ENCODE data around the gene KCNN4. TPM values are rescaled to one million over a fixed set of nuclear protein-coding genes. Genes with fewer than 3 reads are reported as not detected.

The KCNN4 gene
- polyA plus RNA-seq, 3 donors, result 0.55 to 3.4 (median 2.4) TPM

DNA sequence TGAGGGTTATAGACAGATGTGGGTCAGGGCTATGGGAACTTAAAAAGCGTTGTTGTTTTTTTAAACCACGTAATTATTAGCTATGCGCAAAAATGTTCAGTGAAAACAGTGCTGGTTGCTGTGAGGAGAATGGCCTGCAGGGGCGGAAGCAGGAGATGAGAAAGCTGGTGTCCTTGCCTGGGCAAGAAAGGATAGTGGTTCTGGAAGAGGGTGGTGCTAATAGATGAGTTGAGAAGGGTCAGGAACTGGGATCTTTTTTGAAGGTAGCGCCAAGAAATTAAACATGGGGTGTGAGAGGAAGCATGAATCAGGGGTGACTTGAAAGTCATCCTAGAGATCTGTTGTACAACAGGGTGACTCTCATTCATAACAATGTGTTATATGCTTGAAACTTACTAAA is 21.3 kb downstream of the KCNN4 start:
- whole genome bisulfite sequencing, 3 donors, result 68 to 85% (median 77%) methylated on average over 5 of the region's 5 CpGs
- H3K27ac ChIP-seq (ENCODE audit: low read depth, low read length), result no peak overlapping the region

DNA sequence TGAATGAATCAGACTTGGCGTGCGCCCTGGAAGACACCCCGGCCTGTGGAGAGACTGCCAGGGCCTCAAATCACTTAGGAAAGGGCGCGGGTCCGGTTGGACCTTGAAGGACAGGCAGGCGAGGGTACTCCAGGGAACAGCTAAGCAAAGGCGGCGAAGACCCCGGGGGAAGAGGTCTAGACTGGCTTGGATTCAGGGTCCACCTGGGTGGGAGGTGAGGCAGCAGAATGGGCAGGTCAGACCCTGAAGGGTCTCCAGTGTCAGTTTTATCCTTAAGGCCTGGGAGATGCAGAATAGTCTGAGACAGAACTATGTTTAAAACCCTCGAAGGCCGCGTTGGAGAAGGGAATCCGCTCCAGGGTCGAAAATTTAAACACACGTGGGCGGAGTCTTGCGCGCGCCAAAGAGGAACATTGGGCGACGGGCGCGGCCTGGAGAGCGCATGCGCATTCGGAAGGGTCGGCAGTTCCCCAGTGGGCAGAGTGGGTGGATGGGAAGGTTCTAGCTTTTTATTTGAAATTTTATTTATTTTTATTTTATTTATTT is 25.4 kb downstream of the KCNN4 start:
- H3K27ac ChIP-seq (ENCODE audit: low read depth, low read length), result peak overlapping the region; percentile 96
- 0 to 2% (median 1%) methylated on average over 28 of the region's 28 CpGs for WGBS, 3 donors

GRCh38 chr19:43754503-43755255 is 26.1 kb downstream of the KCNN4 start, which contains the start of gene SMG9:
Gene SMG9 (minus strand): TSS chr19:43754962. CDS start chr19:43750741, 4,221 bp downstream.
- peak within 1 kb of the TSS; percentile 96 for H3K27ac ChIP-seq (ENCODE audit: low read depth, low read length)
- 1% methylated on average over 71 to 79 of the region's 79 CpGs for WGBS, 3 donors

GRCh38 chr19:43754253-43754502 is 26.6 kb downstream of the KCNN4 start:
- 0 to 1% (median 0%) methylated on average over 11 of the region's 11 CpGs for WGBS, 3 donors
- H3K27ac ChIP-seq (ENCODE audit: low read depth, low read length), result peak overlapping the region; percentile 96

DNA sequence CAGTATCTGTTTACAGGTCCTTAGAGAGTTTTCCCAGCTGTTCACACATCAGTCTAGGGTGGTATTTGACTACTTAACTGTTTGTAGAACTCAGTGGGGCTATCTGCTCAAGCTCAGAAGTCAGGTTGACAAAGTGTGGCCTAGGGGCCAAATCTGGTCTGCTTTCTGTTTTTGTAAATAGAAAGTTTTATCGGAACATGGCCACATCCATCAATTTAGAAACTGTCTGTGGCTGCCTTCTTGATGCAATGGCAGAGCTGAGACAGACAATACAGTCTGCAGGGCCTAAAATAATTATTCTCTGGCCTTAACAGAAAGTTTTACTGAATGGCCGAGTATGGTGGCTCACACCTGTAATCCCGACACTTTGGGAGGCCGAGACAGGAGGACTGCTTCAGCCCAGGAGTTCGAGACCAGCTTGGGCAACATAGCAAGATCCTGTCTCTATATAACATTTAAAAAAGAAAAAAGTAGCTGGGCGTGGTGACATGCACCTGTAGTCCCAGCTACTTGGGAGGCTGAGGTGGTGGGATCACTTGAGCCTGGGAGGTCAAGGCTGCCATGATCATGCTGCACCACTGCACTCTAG is 28.4 kb downstream of the KCNN4 start:
- H3K27ac ChIP-seq (ENCODE audit: low read depth, low read length), result no peak overlapping the region
- 87 to 94% (median 91%) methylated on average over 6 of the region's 6 CpGs for WGBS, 3 donors

- H3K27ac ChIP-seq (ENCODE audit: low read depth, low read length), result no peak overlapping the region
- WGBS, 3 donors, result 64 to 96% (median 92%) methylated on average over 4 of the region's 4 CpGs
These were observed 29.1 kb downstream of the KCNN4 start for GRCh38 chr19:43751466-43752220.

DNA sequence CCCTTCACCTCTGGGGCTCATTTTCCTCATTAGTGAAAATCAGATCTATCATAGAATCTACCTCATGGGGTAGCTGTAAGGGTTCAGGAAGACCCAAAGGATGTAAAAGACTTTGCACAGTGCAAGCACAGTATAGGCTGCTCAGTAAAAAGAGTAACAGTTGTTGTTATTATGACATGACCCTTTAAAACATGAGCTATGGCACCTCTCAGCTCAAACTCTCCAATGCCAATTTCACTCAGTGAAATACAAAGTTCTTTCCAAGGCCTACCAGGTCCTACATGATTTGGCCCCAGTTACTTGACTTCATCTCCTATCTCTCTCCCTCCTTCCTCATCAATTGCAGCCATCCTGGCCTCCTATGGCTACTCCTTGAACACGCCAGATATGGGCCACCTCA is 30.9 kb downstream of the KCNN4 start:
- WGBS, 3 donors, result 95 to 100% (median 95%) methylated on average over 1 of the region's 1 CpG
- H3K27ac ChIP-seq (ENCODE audit: low read depth, low read length), result no peak overlapping the region

DNA sequence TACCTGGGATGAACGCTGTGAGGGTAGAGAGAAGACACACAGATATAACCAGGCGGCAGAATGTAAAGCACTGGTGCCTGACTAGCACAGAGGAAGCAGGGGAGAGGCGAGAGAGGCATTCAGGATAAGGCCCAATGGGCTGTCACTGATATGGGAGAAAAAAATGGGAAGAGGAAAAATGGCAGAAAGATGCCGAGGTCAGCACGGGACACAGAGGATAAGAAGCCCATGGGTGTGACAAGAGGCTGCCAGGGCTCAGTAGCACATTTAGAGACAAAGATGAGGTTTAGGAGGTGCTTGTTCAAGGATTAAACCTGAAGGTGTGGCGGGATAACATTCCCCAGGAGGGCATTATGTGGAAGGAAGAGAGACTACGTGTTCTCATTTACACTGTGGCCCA is 31.6 kb downstream of the KCNN4 start:
- WGBS, 3 donors, result 88 to 91% (median 91%) methylated on average over 7 of the region's 7 CpGs
- no peak overlapping the region for H3K27ac ChIP-seq (ENCODE audit: low read depth, low read length)

DNA sequence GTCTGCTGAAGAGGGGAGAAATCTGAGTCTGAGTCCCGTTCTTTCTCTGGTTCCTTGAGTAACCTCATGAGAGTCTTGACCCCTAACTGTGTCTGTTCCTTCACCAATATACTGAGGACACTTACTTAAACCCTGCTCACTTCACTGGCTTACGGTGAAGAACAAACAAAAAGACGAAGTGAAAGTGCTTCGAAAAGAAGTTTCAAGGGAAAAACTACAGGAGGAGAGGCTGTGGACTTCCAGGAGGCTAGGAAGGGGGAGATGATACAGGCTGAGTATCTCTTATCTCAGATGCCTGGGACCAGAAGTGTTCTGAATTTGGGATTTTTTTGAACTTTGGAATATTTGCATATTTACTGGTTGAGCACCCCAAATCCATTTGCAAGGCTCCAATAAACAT is 32.1 kb downstream of the KCNN4 start:
- WGBS, 3 donors, result 87 to 90% (median 88%) methylated on average over 4 of the region's 4 CpGs
- H3K27ac ChIP-seq (ENCODE audit: low read depth, low read length), result no peak overlapping the region

GRCh38 chr19:43748205-43748594 is 32.6 kb downstream of the KCNN4 start:
- 91 to 95% (median 92%) methylated on average over 4 of the region's 4 CpGs for WGBS, 3 donors
- no peak overlapping the region for H3K27ac ChIP-seq (ENCODE audit: low read depth, low read length)

- WGBS, 3 donors, result 85 to 88% (median 87%) methylated on average over 15 to 16 of the region's 16 CpGs
- no peak overlapping the region for H3K27ac ChIP-seq (ENCODE audit: low read depth, low read length)
These were observed 33.1 kb downstream of the KCNN4 start for GRCh38 chr19:43747557-43748204.

GRCh38 chr19:43743059-43743458 is 37.7 kb downstream of the KCNN4 start:
- 80 to 93% (median 83%) methylated on average over 3 of the region's 3 CpGs for WGBS, 3 donors
- H3K27ac ChIP-seq (ENCODE audit: low read depth, low read length), result no peak overlapping the region

DNA sequence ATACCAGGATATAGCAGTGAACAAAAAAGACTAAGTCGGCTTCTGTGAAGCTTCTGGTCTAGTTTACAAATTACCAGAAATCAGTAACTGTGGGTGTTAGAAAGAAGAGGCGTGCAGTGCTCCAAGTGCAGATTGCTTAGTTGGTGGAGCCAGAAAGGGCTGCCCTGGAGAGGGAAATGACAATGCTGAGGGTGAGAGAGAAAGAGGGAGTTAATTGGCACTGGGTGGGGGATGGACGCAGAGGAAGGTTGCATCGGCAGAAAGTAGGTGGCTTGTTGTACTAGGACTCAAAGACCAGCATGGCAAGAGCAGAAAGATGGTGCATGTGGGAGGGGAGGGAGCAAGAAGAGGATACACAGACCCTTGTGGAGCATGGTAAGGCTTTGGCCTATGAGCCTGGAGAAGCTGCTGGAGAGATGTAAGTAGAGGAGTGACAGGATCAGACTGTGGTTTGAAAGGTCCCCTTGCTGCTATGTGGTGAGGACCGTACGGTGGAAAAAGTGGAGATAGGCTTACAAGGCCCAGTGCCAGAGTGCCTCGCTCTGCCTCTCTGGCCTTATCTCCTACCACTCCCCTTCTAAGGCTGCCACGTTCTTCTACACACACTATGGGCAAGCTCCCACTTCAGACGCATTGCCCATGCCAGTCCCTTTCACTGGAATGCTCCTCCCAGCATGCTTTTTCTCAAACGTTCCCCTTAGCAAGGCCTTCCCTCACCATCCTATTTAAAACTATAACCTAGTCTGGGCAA is 39.5 kb downstream of the KCNN4 start:
- no peak overlapping the region for H3K27ac ChIP-seq (ENCODE audit: low read depth, low read length)
- 86 to 91% (median 90%) methylated on average over 10 of the region's 10 CpGs for whole genome bisulfite sequencing, 3 donors

DNA sequence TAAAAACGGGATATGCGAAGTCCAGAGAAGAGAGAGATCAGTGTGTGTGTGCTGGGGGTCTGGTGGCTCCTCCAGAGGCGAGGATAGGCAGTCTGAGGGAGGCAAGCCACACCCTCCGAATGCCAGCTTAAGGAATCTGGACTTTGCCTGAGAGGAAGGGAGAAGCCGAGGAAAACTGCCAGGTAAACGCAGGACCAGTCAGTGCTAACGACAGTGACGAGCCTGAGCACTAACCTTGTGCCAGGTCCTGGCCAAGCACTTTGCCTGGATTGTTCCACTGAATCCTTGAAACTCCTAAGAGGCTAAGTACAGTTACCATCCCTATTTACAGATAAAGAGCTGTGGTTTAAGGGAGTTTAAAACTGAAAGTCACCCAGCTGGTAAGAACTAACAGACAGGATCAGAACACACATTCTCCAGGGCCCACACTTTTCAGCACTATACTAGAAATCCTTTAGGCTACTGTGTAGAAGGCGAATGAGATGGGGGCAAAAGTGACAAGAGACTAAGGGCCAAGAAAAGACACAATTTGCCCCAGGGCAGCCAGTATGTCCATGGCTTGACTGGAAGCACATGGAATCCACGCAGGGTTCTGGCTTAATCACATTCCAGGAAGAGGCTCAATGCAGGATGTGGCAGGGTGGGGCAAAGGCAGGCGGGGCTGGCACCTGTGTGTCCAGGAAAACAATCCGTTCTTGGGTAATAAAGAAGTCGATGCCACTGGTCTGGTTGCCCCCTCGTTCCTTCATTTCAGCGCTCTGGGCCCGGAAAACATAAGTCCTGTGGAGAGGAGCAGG is 41.1 kb downstream of the KCNN4 start:
- no peak overlapping the region for H3K27ac ChIP-seq (ENCODE audit: low read depth, low read length)
- WGBS, 3 donors, result 79 to 82% (median 79%) methylated on average over 16 of the region's 16 CpGs

- no peak overlapping the region for H3K27ac ChIP-seq (ENCODE audit: low read depth, low read length)
- 46 to 71% (median 59%) methylated on average over 5 of the region's 5 CpGs for WGBS, 3 donors
These were observed 42.0 kb downstream of the KCNN4 start for GRCh38 chr19:43738780-43739211.

DNA sequence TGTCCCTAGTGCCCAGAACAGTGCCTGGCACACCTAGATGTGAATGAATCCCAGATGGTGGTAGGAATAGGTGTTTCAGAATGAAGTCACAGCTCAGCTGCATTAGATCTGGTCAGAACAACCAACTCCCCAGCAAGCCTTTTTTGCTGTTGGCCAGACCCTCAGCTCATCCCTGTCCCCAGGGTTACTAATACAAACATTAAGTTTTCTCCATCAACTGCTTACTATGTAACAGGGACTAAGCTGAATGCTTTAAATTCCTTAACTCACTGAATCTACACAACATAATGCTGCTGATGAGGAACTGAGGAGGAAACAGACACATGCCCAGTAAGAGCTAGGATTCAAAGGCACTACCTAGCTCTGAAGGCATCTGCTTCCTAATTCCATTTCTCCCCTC is 44.8 kb downstream of the KCNN4 start:
- no peak overlapping the region for H3K27ac ChIP-seq (ENCODE audit: low read depth, low read length)

GRCh38 chr19:43735013-43735412 is 45.8 kb downstream of the KCNN4 start:
- WGBS, 3 donors, result 95 to 97% (median 96%) methylated on average over 6 of the region's 6 CpGs

DNA sequence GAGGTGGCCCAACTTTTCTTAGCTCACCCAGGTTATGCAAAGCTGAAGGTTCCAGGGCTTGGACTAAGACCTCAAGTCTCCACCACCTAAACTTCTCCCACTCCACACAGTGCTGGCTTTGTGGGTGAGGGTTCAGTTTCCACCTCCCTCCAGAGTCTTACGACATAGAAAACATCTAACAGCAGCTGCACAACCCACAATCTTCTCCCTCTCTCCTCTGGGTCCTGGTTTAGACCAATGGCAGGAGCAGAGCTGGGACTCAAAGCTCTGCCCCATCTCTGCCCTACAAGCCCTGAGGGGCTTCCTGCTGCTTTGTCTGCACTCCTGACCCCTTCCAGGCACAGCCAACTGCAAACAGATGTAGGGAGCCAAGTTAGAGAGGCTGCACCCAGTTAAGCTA is 48.9 kb downstream of the KCNN4 start:
- H3K27ac ChIP-seq (ENCODE audit: low read depth, low read length), result no peak overlapping the region
- WGBS, 3 donors, result 35 to 82% (median 55%) methylated on average over 1 of the region's 1 CpG

More at GRCh38 chr19:43735013-43735412, 45.8 kb downstream of the KCNN4 start:
- H3K27ac ChIP-seq (ENCODE audit: low read depth, low read length), result no peak overlapping the region

Measured in adipose tissue (tissue), 3 donors.